ENCODE data around the gene UBTF. TPM values are rescaled to one million over a fixed set of nuclear protein-coding genes. Genes with fewer than 3 reads are reported as not detected.

The UBTF gene
- total and polyA plus RNA-seq, 9 of the 15 experiments (the other 6 are each of a cell fraction or from before 2014, with no cell fraction given): 1.2 to 113 (median 83.6) TPM

DNA sequence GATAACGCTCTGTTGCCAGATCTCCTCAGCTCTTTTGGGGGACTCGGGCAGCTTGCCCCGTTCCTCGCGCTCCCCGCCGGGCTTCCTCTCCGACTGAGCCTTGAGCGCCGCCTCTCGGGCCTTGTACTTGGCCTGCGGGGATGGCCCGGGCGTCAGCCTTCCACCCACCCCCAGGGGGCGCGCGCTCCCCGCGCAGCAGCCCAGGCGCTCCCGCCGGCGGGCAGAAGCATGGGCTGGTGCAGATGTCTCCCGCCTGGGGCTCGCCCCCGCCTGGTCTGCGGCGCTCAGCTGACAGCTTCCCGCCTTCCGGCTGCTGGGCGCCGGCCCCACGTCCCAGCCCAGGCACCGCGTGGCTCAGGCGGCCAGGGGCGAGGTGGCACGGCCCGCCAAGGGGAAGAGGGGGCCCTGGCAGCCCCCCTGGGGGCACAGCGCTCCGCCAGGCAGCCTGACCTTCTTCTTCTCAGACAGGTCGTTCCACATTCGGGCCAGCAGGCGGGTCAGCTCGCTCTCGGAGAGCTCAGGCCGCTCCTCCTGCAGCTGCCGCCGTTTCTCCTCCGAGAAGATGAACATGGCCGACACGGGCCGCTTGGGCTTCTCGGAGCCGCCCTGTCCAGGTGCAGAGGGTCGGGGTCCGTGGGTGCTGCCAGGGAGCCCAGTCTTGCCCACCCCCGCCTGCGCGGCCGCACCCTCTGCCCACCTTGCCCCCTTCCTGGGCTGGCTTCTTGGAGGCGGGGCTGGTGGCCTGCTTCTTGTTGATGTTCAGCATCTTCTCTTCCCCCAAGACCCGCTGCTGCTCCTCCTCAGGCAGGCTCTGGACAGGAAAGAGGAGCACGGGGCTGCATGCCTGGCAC is 8.9 kb downstream of the UBTF start (continued):
- TF ChIP-seq, protein P1, sequence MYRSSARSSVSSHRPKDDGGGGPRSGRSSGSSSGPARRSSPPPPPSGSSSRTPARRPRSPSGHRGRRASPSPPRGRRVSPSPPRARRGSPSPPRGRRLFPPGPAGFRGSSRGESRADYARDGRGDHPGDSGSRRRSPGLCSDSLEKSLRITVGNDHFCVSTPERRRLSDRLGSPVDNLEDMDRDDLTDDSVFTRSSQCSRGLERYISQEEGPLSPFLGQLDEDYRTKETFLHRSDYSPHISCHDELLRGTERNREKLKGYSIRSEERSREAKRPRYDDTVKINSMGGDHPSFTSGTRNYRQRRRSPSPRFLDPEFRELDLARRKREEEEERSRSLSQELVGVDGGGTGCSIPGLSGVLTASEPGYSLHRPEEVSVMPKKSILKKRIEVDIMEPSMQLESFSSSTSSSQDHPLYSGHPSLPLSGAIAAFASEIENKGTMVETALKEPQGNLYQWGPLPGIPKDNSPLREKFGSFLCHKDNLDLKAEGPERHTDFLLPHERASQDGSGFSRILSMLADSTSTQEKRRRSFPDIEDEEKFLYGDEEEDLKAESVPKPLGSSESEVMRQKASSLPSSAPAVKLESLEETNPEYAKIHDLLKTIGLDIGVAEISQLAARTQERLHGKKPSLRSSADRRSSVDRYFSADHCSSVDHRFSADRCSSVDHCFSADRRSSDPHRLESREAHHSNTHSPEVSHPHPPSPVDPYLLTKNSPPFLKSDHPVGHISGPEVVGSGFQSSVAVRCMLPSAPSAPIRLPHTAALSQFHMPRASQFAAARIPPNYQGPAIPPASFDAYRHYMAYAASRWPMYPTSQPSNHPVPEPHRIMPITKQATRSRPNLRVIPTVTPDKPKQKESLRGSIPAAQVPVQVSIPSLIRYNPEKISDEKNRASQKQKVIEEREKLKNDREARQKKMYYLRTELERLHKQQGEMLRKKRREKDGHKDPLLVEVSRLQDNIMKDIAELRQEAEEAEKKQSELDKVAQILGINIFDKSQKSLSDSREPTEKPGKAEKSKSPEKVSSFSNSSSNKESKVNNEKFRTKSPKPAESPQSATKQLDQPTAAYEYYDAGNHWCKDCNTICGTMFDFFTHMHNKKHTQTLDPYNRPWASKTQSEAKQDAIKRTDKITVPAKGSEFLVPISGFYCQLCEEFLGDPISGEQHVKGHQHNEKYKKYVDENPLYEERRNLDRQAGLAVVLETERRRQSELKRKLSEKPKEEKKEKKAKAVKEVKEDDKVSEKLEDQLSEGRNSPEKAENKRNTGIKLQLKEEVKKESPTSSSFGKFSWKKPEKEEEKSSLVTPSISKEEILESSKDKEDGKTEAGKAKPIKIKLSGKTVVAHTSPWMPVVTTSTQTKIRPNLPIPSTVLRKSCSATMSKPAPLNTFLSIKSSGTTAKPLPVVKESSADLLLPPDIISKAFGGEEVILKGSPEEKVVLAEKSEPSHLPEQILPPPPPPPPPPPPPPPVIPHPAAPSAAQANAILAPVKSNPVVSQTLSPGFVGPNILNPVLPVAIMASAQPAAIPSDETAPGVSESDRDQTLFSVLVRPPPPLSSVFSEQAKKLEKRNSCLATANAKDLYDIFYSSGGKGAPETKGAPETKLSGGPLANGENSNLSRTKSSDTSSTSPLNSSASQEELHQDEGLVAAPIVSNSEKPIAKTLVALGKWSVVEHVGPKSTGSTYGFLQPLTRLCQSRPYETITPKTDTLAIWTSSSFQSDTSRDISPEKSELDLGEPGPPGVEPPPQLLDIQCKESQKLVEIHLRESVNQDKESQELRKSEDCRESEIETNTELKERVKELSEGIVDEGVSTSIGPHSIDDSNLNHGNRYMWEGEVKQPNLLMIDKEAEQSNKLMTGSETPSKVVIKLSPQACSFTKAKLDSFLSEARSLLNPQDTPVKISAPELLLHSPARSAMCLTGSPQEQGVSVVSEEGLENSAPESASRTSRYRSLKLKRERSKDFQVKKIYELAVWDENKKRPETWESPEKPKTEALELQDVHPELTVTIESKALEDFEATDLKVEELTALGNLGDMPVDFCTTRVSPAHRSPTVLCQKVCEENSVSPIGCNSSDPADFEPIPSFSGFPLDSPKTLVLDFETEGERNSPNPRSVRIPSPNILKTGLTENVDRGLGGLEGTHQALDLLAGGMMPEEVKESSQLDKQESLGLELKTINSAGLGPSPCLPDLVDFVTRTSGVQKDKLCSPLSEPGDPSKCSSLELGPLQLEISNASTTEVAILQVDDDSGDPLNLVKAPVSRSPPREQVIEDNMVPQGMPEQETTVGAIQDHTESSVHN (IDR thresholded peaks at IDR 0.05; ENCODE audit: borderline replicate concordance in 1 of 2, low read depth in 1 of 2): no peak
- TF ChIP-seq, protein P2, sequence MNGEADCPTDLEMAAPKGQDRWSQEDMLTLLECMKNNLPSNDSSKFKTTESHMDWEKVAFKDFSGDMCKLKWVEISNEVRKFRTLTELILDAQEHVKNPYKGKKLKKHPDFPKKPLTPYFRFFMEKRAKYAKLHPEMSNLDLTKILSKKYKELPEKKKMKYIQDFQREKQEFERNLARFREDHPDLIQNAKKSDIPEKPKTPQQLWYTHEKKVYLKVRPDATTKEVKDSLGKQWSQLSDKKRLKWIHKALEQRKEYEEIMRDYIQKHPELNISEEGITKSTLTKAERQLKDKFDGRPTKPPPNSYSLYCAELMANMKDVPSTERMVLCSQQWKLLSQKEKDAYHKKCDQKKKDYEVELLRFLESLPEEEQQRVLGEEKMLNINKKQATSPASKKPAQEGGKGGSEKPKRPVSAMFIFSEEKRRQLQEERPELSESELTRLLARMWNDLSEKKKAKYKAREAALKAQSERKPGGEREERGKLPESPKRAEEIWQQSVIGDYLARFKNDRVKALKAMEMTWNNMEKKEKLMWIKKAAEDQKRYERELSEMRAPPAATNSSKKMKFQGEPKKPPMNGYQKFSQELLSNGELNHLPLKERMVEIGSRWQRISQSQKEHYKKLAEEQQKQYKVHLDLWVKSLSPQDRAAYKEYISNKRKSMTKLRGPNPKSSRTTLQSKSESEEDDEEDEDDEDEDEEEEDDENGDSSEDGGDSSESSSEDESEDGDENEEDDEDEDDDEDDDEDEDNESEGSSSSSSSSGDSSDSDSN (IDR thresholded peaks at IDR 0.05; ENCODE audit: borderline replicate concordance in 1 of 2, low read depth in 2 of 2, low read length in 2 of 2): peak; percentile 77 to 88; a peak in 3 of 4 replicates
- TF ChIP-seq, protein P3, sequence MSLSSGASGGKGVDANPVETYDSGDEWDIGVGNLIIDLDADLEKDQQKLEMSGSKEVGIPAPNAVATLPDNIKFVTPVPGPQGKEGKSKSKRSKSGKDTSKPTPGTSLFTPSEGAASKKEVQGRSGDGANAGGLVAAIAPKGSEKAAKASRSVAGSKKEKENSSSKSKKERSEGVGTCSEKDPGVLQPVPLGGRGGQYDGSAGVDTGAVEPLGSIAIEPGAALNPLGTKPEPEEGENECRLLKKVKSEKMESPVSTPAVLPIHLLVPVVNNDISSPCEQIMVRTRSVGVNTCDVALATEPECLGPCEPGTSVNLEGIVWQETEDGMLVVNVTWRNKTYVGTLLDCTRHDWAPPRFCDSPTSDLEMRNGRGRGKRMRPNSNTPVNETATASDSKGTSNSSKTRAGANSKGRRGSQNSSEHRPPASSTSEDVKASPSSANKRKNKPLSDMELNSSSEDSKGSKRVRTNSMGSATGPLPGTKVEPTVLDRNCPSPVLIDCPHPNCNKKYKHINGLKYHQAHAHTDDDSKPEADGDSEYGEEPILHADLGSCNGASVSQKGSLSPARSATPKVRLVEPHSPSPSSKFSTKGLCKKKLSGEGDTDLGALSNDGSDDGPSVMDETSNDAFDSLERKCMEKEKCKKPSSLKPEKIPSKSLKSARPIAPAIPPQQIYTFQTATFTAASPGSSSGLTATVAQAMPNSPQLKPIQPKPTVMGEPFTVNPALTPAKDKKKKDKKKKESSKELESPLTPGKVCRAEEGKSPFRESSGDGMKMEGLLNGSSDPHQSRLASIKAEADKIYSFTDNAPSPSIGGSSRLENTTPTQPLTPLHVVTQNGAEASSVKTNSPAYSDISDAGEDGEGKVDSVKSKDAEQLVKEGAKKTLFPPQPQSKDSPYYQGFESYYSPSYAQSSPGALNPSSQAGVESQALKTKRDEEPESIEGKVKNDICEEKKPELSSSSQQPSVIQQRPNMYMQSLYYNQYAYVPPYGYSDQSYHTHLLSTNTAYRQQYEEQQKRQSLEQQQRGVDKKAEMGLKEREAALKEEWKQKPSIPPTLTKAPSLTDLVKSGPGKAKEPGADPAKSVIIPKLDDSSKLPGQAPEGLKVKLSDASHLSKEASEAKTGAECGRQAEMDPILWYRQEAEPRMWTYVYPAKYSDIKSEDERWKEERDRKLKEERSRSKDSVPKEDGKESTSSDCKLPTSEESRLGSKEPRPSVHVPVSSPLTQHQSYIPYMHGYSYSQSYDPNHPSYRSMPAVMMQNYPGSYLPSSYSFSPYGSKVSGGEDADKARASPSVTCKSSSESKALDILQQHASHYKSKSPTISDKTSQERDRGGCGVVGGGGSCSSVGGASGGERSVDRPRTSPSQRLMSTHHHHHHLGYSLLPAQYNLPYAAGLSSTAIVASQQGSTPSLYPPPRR (CRISPR knock-in tag; IDR thresholded peaks at IDR 0.05; ENCODE audit: borderline replicate concordance): 0 out of 2 replicates have a peak, but pooled peaks have one; percentile 33
- TF ChIP-seq DMBX1 (CRISPR knock-in tag; IDR thresholded peaks at IDR 0.05; ENCODE audit: borderline replicate concordance) (peak; percentile 77; the same call in 1 of the 2 replicates), HOXB6 (CRISPR knock-in tag; IDR thresholded peaks at IDR 0.05; ENCODE audit: borderline replicate concordance) (no peak)
- TF ChIP-seq, protein P4, sequence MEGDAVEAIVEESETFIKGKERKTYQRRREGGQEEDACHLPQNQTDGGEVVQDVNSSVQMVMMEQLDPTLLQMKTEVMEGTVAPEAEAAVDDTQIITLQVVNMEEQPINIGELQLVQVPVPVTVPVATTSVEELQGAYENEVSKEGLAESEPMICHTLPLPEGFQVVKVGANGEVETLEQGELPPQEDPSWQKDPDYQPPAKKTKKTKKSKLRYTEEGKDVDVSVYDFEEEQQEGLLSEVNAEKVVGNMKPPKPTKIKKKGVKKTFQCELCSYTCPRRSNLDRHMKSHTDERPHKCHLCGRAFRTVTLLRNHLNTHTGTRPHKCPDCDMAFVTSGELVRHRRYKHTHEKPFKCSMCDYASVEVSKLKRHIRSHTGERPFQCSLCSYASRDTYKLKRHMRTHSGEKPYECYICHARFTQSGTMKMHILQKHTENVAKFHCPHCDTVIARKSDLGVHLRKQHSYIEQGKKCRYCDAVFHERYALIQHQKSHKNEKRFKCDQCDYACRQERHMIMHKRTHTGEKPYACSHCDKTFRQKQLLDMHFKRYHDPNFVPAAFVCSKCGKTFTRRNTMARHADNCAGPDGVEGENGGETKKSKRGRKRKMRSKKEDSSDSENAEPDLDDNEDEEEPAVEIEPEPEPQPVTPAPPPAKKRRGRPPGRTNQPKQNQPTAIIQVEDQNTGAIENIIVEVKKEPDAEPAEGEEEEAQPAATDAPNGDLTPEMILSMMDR (IDR thresholded peaks at IDR 0.05 in 2 of 3, conservative IDR thresholded peaks at IDR 0.05 in 1 of 3; ENCODE audit: insufficient read depth in 2 of 3, low read depth in 1 of 3, low read length in 3 of 3): peak; percentile 99 to 100 (median 99)

Data from K562 (cell line).